Measurements from ENCODE around the gene TRPT1.

TRPT1 gene

DNA sequence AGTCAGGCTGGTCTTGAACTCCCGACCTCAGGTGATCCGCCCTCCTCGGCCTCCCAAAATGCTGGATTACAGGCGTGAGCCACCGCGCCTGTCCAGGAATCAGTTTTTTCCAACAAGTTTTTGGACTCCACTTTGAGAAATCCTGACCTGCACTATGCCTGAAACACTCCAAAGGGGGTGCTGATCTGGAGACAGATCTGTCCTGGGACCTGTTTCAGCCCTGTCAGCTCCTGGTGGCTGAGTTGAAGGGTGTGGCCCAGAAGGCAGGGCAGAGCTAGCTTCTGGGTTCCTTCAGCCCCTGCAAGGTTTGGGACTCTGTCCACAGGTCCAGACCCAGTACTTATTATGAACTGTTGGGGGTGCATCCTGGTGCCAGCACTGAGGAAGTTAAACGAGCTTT, 5.6 kb upstream of the TRPT1 start:
- Histone ChIP-seq H3K4me3 (ENCODE audit: insufficient read length, low read depth) (no peak overlapping the region), H3K4me1 (ENCODE audit: insufficient read depth, insufficient read length) (peaks cover 35% of the 10 kb centered on the region), H3K9me3 (ENCODE audit: insufficient read depth, low read length) (no peaks in the 10 kb centered on the region), H3K9ac (ENCODE audit: insufficient read length, low read depth) (peak overlapping the region; percentile 42), H3K27me3 (ENCODE audit: insufficient read depth, insufficient read length) (peaks cover 13% of the 10 kb centered on the region), H3K36me3 (ENCODE audit: insufficient read depth, insufficient read length, low read length) (peaks cover 9% of the 10 kb centered on the region)
- DNase-seq (ENCODE audit: low read depth, low spot score): no peak
- TF ChIP-seq ZNF274 (IDR thresholded peaks at IDR 0.05; ENCODE audit: low read depth, low read length) (no peak), SUZ12 (IDR thresholded peaks at IDR 0.05; ENCODE audit: extremely low read depth, insufficient read depth, insufficient read length) (no peak), YY1 (IDR thresholded peaks at IDR 0.05; ENCODE audit: insufficient read depth, insufficient read length) (no peak)

DNA sequence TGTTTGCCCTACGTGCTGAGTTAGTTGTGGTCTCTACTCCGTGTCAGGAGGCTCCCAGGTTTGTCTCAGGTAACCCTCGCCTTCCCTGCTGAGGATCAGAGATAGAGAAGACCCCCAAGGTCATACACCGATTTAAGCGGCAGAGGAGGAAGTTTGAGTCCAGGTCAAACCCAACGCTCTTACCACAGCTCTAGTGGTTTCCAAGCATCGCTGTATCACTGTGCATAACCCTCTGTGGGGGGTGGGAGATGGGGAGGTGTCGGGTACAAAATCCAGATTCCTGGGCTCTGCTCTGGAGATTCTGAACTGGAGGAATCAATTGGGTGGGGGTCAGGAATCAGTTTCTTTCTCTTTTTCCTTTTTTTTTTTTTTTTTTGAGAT, 5.0 kb upstream of the TRPT1 start:
- H3K4me3 ChIP-seq (ENCODE audit: insufficient read length, low read depth): peak overlapping the region; percentile 83
- no peaks in the 10 kb centered on the region for H3K9me3 ChIP-seq (ENCODE audit: insufficient read depth, low read length)
- H3K27me3 ChIP-seq (ENCODE audit: insufficient read depth, insufficient read length): peaks cover 13% of the 10 kb centered on the region
- no peak for TF ChIP-seq SUZ12 (IDR thresholded peaks at IDR 0.05; ENCODE audit: extremely low read depth, insufficient read depth, insufficient read length)
- TF ChIP-seq YY1 (IDR thresholded peaks at IDR 0.05; ENCODE audit: insufficient read depth, insufficient read length): no peak
- TF ChIP-seq ZNF274 (IDR thresholded peaks at IDR 0.05; ENCODE audit: low read depth, low read length): no peak
- DNase-seq (ENCODE audit: low read depth, low spot score): no peak
- peaks cover 7% of the 10 kb centered on the region for H3K36me3 ChIP-seq (ENCODE audit: insufficient read depth, insufficient read length, low read length)
- peaks cover 35% of the 10 kb centered on the region for H3K4me1 ChIP-seq (ENCODE audit: insufficient read depth, insufficient read length)
- peak overlapping the region; percentile 89 for H3K9ac ChIP-seq (ENCODE audit: insufficient read length, low read depth)

DNA sequence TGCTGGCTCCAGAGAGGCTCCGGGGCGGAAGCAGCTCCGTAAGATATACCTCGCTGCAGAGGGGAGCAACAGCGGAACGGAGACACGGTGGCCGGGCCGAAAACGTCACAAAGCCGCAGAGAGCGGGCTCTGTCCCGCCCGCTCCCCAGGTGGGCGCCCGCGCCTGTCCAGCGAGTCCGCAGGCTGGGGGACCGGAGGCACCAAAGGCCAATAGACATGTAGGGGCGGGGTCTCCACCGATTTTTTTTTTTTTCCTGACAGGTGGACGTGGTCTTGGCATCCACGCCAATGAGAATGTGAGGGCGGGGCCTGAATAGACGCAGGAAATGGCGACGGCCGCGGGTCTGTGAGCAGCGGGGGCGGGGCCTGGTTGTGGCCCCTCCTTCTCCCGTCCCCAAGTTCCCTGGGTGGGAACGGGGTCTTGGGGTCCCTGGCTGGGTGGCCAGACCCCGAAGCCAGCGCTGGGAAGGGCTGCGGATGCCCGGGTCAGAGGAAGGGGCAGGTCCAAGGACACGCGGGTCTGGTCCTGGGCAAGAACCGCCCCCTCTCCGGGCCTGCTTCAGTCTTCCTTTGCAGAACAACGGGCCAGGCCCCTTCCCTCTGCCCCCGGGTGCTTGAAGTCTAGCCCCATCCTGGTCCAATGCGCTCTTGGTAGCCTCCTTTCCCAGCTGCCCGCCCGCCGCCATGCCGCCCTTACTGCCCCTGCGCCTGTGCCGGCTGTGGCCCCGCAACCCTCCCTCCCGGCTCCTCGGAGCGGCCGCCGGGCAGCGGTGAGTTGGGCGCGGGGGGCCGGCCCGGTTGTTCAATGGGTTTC, 4.4 kb upstream of the TRPT1 start, which contains the start of gene DNAJC4:
DNAJC4 (plus strand) TSS at position 378 of the 814 bp plus-strand sequence; CDS start at position 685, 307 bp downstream.
- peaks cover 13% of the 10 kb centered on the region for H3K27me3 ChIP-seq (ENCODE audit: insufficient read depth, insufficient read length)
- peak; percentile 92 for DNase-seq (ENCODE audit: low read depth, low spot score)
- H3K4me1 ChIP-seq (ENCODE audit: insufficient read depth, insufficient read length): peaks cover 35% of the 10 kb centered on the region
- H3K9me3 ChIP-seq (ENCODE audit: insufficient read depth, low read length): no peaks in the 10 kb centered on the region
- H3K36me3 ChIP-seq (ENCODE audit: insufficient read depth, insufficient read length, low read length): peaks cover 5% of the 10 kb centered on the region
- peak within 1 kb of the TSS; percentile 83 for H3K4me3 ChIP-seq (ENCODE audit: insufficient read length, low read depth)
- peak within 1 kb of the TSS; percentile 89 for H3K9ac ChIP-seq (ENCODE audit: insufficient read length, low read depth)
- TF ChIP-seq SUZ12 (IDR thresholded peaks at IDR 0.05; ENCODE audit: extremely low read depth, insufficient read depth, insufficient read length) (no peak), YY1 (IDR thresholded peaks at IDR 0.05; ENCODE audit: insufficient read depth, insufficient read length) (no peak), ZNF274 (IDR thresholded peaks at IDR 0.05; ENCODE audit: low read depth, low read length) (no peak)

DNA sequence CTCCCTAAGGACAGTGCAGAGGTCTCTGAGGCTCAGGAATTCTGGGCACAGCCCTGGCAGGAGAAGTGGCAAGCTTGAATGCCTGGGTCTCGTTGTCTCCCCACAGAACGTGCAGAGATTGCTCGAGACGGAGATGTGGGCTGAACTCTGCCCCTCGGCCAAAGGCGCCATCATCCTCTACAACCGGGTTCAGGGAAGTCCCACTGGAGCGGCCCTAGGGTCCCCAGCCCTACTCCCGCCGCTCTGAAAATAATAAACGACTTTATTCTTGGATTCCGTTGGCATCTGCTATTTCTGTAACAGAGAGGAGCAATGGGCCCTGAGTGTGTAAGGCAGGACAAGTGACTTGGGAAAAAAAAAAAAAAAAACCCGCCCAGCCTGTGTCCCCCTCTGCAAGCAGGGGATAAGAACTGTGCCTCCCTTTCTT, 3.8 kb upstream of the TRPT1 start:
- Histone ChIP-seq H3K4me3 (ENCODE audit: insufficient read length, low read depth) (no peak overlapping the region), H3K36me3 (ENCODE audit: insufficient read depth, insufficient read length, low read length) (peaks cover 9% of the 10 kb centered on the region), H3K9me3 (ENCODE audit: insufficient read depth, low read length) (no peaks in the 10 kb centered on the region), H3K27me3 (ENCODE audit: insufficient read depth, insufficient read length) (peaks cover 13% of the 10 kb centered on the region), H3K9ac (ENCODE audit: insufficient read length, low read depth) (peak overlapping the region; percentile 77), H3K4me1 (ENCODE audit: insufficient read depth, insufficient read length) (peaks cover 35% of the 10 kb centered on the region)
- DNase-seq (ENCODE audit: low read depth, low spot score): no peak
- no peak for TF ChIP-seq SUZ12 (IDR thresholded peaks at IDR 0.05; ENCODE audit: extremely low read depth, insufficient read depth, insufficient read length)
- TF ChIP-seq YY1 (IDR thresholded peaks at IDR 0.05; ENCODE audit: insufficient read depth, insufficient read length): no peak
- TF ChIP-seq ZNF274 (IDR thresholded peaks at IDR 0.05; ENCODE audit: low read depth, low read length): no peak

DNA sequence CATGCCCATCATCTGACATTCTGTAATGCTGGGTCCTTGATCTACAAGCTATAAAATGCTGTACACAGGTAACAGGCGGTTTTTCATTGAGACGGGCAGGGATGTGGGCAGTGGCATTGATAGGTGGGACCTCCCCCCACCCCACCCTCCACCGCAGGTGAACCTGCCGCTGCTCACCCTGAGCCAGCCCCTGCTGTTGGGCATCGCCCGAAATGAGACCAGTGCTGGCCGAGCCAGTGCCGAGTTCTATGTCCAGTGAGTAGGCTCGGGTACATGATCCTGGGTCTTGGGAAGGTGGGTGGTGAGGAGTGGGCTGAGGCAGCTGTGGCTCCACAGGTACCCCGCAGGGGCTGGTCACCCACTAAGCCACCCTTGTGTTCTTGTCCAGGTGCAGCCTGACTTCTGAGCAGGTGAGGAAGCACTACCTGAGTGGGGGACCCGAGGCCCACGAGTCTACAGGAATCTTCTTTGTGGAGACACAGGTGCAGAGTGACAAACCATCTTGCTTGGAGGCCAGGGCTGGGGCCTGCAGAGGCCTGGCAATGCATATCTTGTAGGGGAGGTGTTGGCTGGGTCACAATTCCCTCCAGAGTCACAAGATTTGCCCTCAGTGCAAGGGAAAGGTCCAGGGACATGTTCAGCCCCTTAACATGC, 3.2 kb upstream of the TRPT1 start:
- no peak for DNase-seq (ENCODE audit: low read depth, low spot score)
- Histone ChIP-seq H3K27me3 (ENCODE audit: insufficient read depth, insufficient read length) (peaks cover 13% of the 10 kb centered on the region), H3K9me3 (ENCODE audit: insufficient read depth, low read length) (no peaks in the 10 kb centered on the region), H3K4me3 (ENCODE audit: insufficient read length, low read depth) (no peak overlapping the region), H3K4me1 (ENCODE audit: insufficient read depth, insufficient read length) (peaks cover 39% of the 10 kb centered on the region), H3K9ac (ENCODE audit: insufficient read length, low read depth) (peak overlapping the region; percentile 70), H3K36me3 (ENCODE audit: insufficient read depth, insufficient read length, low read length) (peaks cover 14% of the 10 kb centered on the region)
- TF ChIP-seq YY1 (IDR thresholded peaks at IDR 0.05; ENCODE audit: insufficient read depth, insufficient read length) (no peak), SUZ12 (IDR thresholded peaks at IDR 0.05; ENCODE audit: extremely low read depth, insufficient read depth, insufficient read length) (no peak), ZNF274 (IDR thresholded peaks at IDR 0.05; ENCODE audit: low read depth, low read length) (no peak)

DNA sequence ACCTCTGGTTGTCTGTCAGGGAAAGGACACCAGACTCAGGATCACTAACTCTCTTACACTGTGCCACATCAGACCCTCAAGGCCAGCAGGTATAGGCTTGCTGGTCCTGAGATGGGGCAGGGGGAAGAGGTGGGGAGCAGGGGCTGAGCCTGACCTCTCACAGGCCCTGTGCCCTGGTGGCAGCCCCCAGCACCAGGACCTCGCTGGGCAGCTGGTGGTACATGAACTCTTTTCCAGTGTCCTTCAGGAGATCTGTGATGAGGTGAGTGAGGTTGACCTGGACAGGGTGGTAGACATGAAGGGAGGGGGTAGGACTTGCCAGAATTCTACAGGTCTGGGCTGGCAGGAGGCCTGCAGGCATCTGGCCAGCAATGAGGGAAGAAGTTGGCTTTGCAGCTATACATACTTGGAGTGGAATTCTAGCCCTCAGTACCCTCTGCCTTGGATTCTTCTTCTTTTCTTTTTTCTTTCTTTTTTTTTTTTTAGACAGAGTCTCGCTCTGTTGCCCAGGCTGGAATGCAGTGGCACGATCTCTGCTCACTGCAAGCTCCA, 1.5 kb upstream of the TRPT1 start:
- peaks cover 29% of the 10 kb centered on the region for H3K36me3 ChIP-seq (ENCODE audit: insufficient read depth, insufficient read length, low read length)
- TF ChIP-seq SUZ12 (IDR thresholded peaks at IDR 0.05; ENCODE audit: extremely low read depth, insufficient read depth, insufficient read length): no peak
- no peak for DNase-seq (ENCODE audit: low read depth, low spot score)
- H3K9ac ChIP-seq (ENCODE audit: insufficient read length, low read depth): peak overlapping the region; percentile 94
- peaks cover 37% of the 10 kb centered on the region for H3K4me1 ChIP-seq (ENCODE audit: insufficient read depth, insufficient read length)
- H3K27me3 ChIP-seq (ENCODE audit: insufficient read depth, insufficient read length): peaks cover 3% of the 10 kb centered on the region
- no peaks in the 10 kb centered on the region for H3K9me3 ChIP-seq (ENCODE audit: insufficient read depth, low read length)
- no peak overlapping the region for H3K4me3 ChIP-seq (ENCODE audit: insufficient read length, low read depth)

DNA sequence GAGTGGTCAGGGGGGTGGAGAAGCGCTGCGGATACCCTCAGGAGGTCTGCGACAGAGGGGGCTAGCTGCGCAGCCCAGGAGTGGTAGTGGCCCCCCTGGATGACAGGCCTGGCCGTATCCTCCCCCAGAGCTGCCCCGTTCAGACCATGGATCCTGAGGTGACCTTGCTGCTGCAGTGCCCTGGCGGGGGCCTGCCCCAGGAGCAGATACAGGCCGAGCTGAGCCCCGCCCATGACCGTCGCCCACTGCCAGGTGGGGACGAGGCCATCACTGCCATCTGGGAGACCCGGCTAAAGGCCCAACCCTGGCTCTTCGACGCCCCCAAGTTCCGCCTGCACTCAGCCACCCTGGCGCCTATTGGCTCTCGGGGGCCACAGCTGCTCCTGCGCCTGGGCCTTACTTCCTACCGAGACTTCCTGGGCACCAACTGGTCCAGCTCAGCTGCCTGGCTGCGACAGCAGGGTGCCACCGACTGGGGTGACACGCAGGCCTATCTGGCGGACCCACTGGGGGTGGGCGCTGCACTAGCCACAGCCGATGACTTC, 593 bp upstream of the TRPT1 start:
- peaks cover 31% of the 10 kb centered on the region for H3K36me3 ChIP-seq (ENCODE audit: insufficient read depth, insufficient read length, low read length)
- H3K27me3 ChIP-seq (ENCODE audit: insufficient read depth, insufficient read length): no peaks in the 10 kb centered on the region
- TF ChIP-seq ZNF274 (IDR thresholded peaks at IDR 0.05; ENCODE audit: low read depth, low read length) (no peak), SUZ12 (IDR thresholded peaks at IDR 0.05; ENCODE audit: extremely low read depth, insufficient read depth, insufficient read length) (no peak)
- no peak for DNase-seq (ENCODE audit: low read depth, low spot score)
- H3K4me3 ChIP-seq (ENCODE audit: insufficient read length, low read depth): peak overlapping the region; percentile 92
- H3K4me1 ChIP-seq (ENCODE audit: insufficient read depth, insufficient read length): peaks cover 33% of the 10 kb centered on the region
- peak overlapping the region; percentile 94 for H3K9ac ChIP-seq (ENCODE audit: insufficient read length, low read depth)
- no peaks in the 10 kb centered on the region for H3K9me3 ChIP-seq (ENCODE audit: insufficient read depth, low read length)

Measured in NT2/D1 (cell line).